OCI-LY3 (cell line): ENCODE results near the gene JSRP1.

Experiments
- H2AFZ ChIP-seq: fragments of 200-600, 300-600 bp; shearing (Covaris generic); 2 replicates; pipeline ENCODE4 v1.6.0; 2014; ENCODE audit warnings: antibody characterized with exemption, low read depth, low read length
- H3K27ac ChIP-seq: fragments of 200-600, 300-600 bp; sonication (generic); 2 replicates; pipeline ENCODE4 v1.5.1; 2014; ENCODE audit warnings: mild to moderate bottlenecking, low read length, moderate library complexity, mixed read lengths
- H3K27me3 ChIP-seq: fragments of 200-600, 300-600 bp; sonication (generic); 2 replicates; pipeline ENCODE4 v1.6.1; 2014; ENCODE audit warnings: low read depth, low read length, mixed read lengths
- H3K36me3 ChIP-seq: fragments of 200-600, 300-600 bp; sonication (generic); replicated peaks from 2 replicates; pipeline ENCODE3; 2014; ENCODE audit warnings: low read depth, low read length, mixed read lengths
- H3K4me1 ChIP-seq: fragments of 300-600, 200-600 bp; sonication (generic); 2 replicates; pipeline ENCODE4 v1.6.1; 2014; ENCODE audit warnings: low read length, mixed read lengths
- H3K4me2 ChIP-seq: fragments of 200-600, 300-600 bp; sonication (generic); 2 replicates; pipeline ENCODE4 v1.6.1; 2014; ENCODE audit warnings: low read length, mixed read lengths
- H3K4me3 ChIP-seq: fragments of 300-600, 200-600 bp; sonication (generic); 2 replicates; pipeline ENCODE4 v1.5.1; 2014; ENCODE audit warnings: antibody characterized with exemption, mild to moderate bottlenecking, low read length, moderate library complexity
- H3K79me2 ChIP-seq: fragments of 300-600, 200-600 bp; shearing (Covaris generic); 2 replicates; pipeline ENCODE4 v1.6.1; 2014; ENCODE audit warnings: mild to moderate bottlenecking, low read length, mixed read lengths
- H3K9ac ChIP-seq: fragments of 300-600, 200-600 bp; shearing (Covaris generic); 2 replicates; pipeline ENCODE4 v1.6.0; 2014; ENCODE audit warnings: mild to moderate bottlenecking, low read length, moderate library complexity
- H3K9me3 ChIP-seq: fragments of 200-600, 300-600 bp; shearing (Covaris generic); 2 replicates; pipeline ENCODE4 v1.6.1; 2014; ENCODE audit warnings: low read length, mixed read lengths; ENCODE audit not compliant: insufficient read depth
- H4K20me1 ChIP-seq: fragments of 200-600, 300-600 bp; sonication (generic); 2 replicates; pipeline ENCODE4 v1.6.1; 2016; ENCODE audit warnings: low read length, mixed read lengths; ENCODE audit not compliant: insufficient read depth
- CTCF ChIP-seq: fragments of 200-600, 300-600 bp; sonication (generic); IDR thresholded peaks from 2 replicates; pipeline ENCODE4 v1.5.1; 2014; ENCODE audit warnings: antibody characterized with exemption, low read length, low read depth
- EZH2phosphoT487 ChIP-seq: fragments of 200-600 bp; shearing (Covaris generic); IDR thresholded peaks from 2 replicates; pipeline ENCODE4 v1.6.1; 2018; ENCODE audit warnings: antibody characterized with exemption, mixed run types, low read depth

Gene JSRP1

GRCh38 chr19:2270157-2270422 lies 13.9 kb upstream of the JSRP1 start:
- Histone ChIP-seq H3K27me3 (no peaks in the 10 kb centered on the region), H3K27ac (peak overlapping the region; percentile 87), H3K4me2 (peak overlapping the region; percentile 63), H3K36me3 (peaks cover 35% of the 10 kb centered on the region), H3K4me1 (peaks cover 55% of the 10 kb centered on the region), H3K4me3 (peak overlapping the region; percentile 91), H3K9me3 (no peaks in the 10 kb centered on the region), H3K9ac (peak overlapping the region; percentile 96), H2AFZ (no peak overlapping the region), H3K79me2 (peaks cover 56% of the 10 kb centered on the region), H4K20me1 (peaks cover 52% of the 10 kb centered on the region)
- TF ChIP-seq EZH2phosphoT487: no peak
- no peak for TF ChIP-seq CTCF

GRCh38 chr19:2269244-2270156 lies 13.3 kb upstream of the JSRP1 start:
- peak overlapping the region; percentile 87 for H3K27ac ChIP-seq
- H2AFZ ChIP-seq: no peak overlapping the region
- no peaks in the 10 kb centered on the region for H3K9me3 ChIP-seq
- peak overlapping the region; percentile 96 for H3K9ac ChIP-seq
- no peaks in the 10 kb centered on the region for H3K27me3 ChIP-seq
- H3K4me3 ChIP-seq: peak overlapping the region; percentile 91
- peaks cover 59% of the 10 kb centered on the region for H3K4me1 ChIP-seq
- peaks cover 47% of the 10 kb centered on the region for H4K20me1 ChIP-seq
- H3K4me2 ChIP-seq: peak overlapping the region; percentile 70
- TF ChIP-seq EZH2phosphoT487 (no peak), CTCF (0 out of 2 replicates have a peak, but pooled peaks have one; percentile 5)
- peaks cover 52% of the 10 kb centered on the region for H3K79me2 ChIP-seq
- H3K36me3 ChIP-seq: peaks cover 35% of the 10 kb centered on the region

GRCh38 chr19:2268861-2269243 lies 12.6 kb upstream of the JSRP1 start:
- Histone ChIP-seq H3K36me3 (peaks cover 28% of the 10 kb centered on the region), H3K9me3 (no peaks in the 10 kb centered on the region), H3K4me3 (peak overlapping the region; percentile 77), H3K79me2 (peaks cover 46% of the 10 kb centered on the region), H3K9ac (peak overlapping the region; percentile 68), H2AFZ (peak overlapping the region; percentile 33), H3K27me3 (no peaks in the 10 kb centered on the region), H3K4me2 (peak overlapping the region; percentile 70), H3K27ac (peak overlapping the region; percentile 7; the same call in 1 of the 2 replicates), H3K4me1 (peaks cover 57% of the 10 kb centered on the region), H4K20me1 (peaks cover 41% of the 10 kb centered on the region)
- TF ChIP-seq EZH2phosphoT487 (no peak), CTCF (no peak)

- peaks cover 55% of the 10 kb centered on the region for H3K4me1 ChIP-seq
- H3K4me2 ChIP-seq: peak overlapping the region; percentile 70
- peak overlapping the region; percentile 68 for H3K9ac ChIP-seq
- no peak overlapping the region for H3K27ac ChIP-seq
- peak overlapping the region; percentile 77 for H3K4me3 ChIP-seq
- H2AFZ ChIP-seq: peak overlapping the region; percentile 33; the same call in 1 of the 2 replicates
- peaks cover 28% of the 10 kb centered on the region for H3K36me3 ChIP-seq
- H3K27me3 ChIP-seq: no peaks in the 10 kb centered on the region
- peaks cover 38% of the 10 kb centered on the region for H4K20me1 ChIP-seq
- TF ChIP-seq EZH2phosphoT487 (no peak), CTCF (no peak)
- peaks cover 43% of the 10 kb centered on the region for H3K79me2 ChIP-seq
- no peaks in the 10 kb centered on the region for H3K9me3 ChIP-seq
Measured at GRCh38 chr19:2268480-2268830, 12.2 kb upstream of the JSRP1 start.
